ENCODE results near the gene RNU4-1. TPM values are rescaled to one million over a fixed set of nuclear protein-coding genes. Genes with fewer than 3 reads are reported as not detected.

Gene RNU4-1
- total and polyA plus RNA-seq, 10 of the 15 experiments (the other 5 are each of a cell fraction or from before 2014, with no cell fraction given): under 0.01 to 15,332 (median 7.1) TPM; not detected in 3

- TF ChIP-seq BCL3 (IDR thresholded peaks at IDR 0.05; ENCODE audit: borderline replicate concordance, insufficient read depth, low read depth, low read length, poor library complexity, severe bottlenecking): no peak
- peak; percentile 99 for TF ChIP-seq USF2 (IDR thresholded peaks at IDR 0.05; ENCODE audit: borderline replicate concordance, low read depth, low read length)
- TF ChIP-seq KAT2A (conservative IDR thresholded peaks at IDR 0.05; ENCODE audit: control insufficient read depth, low read depth, low read length): no peak
- no peak for TF ChIP-seq KDM1A (IDR thresholded peaks at IDR 0.05; ENCODE audit: borderline replicate concordance)
- peak; percentile 100 for TF ChIP-seq MAX (IDR thresholded peaks at IDR 0.05; ENCODE audit: low read depth, low read length)
- TF ChIP-seq RCOR1 (conservative IDR thresholded peaks at IDR 0.05; ENCODE audit: low read depth, low read length): no peak
- peak; percentile 75 to 86 for TF ChIP-seq IKZF2 (IDR thresholded peaks at IDR 0.05)
- TF ChIP-seq BCLAF1 (IDR thresholded peaks at IDR 0.05): no peak
- no peak for TF ChIP-seq FOXM1 (IDR thresholded peaks at IDR 0.05; ENCODE audit: low read depth, low read length)
- no peak for TF ChIP-seq MYC (IDR thresholded peaks at IDR 0.05; ENCODE audit: insufficient read depth, insufficient read length, insufficient replicate concordance, low read length, severe bottlenecking)
- no peak for TF ChIP-seq E2F4 (IDR thresholded peaks at IDR 0.05; ENCODE audit: low read depth, low read length)
- TF ChIP-seq CUX1 (IDR thresholded peaks at IDR 0.05; ENCODE audit: insufficient replicate concordance, low read depth, low read length): no peak
- TF ChIP-seq SRF (IDR thresholded peaks at IDR 0.05; ENCODE audit: low read depth in 2 of 2, low read length in 2 of 2): no peak
- TF ChIP-seq NRF1 (conservative IDR thresholded peaks at IDR 0.05; ENCODE audit: low read depth, low read length): peak; percentile 56
Measured at GRCh38 chr12:120317224-120318105, 24.4 kb upstream of the RNU4-1 start (continued).

Data from GM12878 (cell line).